WI38 (cell line): Measurements from ENCODE around the gene RPA3.

ENCODE experiments used
- H3K4me3 ChIP-seq: 2 replicates; pipeline ENCODE4 v1.5.1; 2011; ENCODE audit warnings: low read depth, mild to moderate bottlenecking, control low read depth, low read length
- CTCF ChIP-seq: IDR thresholded peaks from 2 replicates; pipeline ENCODE4 v1.5.1; 2012; ENCODE audit warnings: low read depth, mild to moderate bottlenecking, control low read depth, low read length

The RPA3 gene

GRCh38 chr7:7640221-7641128 is 77.9 kb downstream of the RPA3 start, which contains the start of gene UMAD1:
Gene UMAD1, plus strand, starts transcription at chr7:7640752. Its CDS starts 32,620 bp downstream, at chr7:7673372.
- TF ChIP-seq CTCF: no peak
- peak within 1 kb of the TSS; percentile 96 for H3K4me3 ChIP-seq

- H3K4me3 ChIP-seq: peak overlapping the region; percentile 96
- no peak for TF ChIP-seq CTCF
Measured at GRCh38 chr7:7639847-7640220, 78.6 kb downstream of the RPA3 start.

GRCh38 chr7:7639421-7639820 is 79.0 kb downstream of the RPA3 start:
- H3K4me3 ChIP-seq: peak overlapping the region; percentile 96
- TF ChIP-seq CTCF: no peak

- no peak overlapping the region for H3K4me3 ChIP-seq
- no peak for TF ChIP-seq CTCF
Measured at GRCh38 chr7:7630626-7631329, 87.6 kb downstream of the RPA3 start.

- no peak for TF ChIP-seq CTCF
- no peak overlapping the region for H3K4me3 ChIP-seq
Measured at GRCh38 chr7:7628476-7628875, 89.9 kb downstream of the RPA3 start.

- no peak overlapping the region for H3K4me3 ChIP-seq
- TF ChIP-seq CTCF: no peak
Measured at GRCh38 chr7:7620644-7621210, 97.7 kb downstream of the RPA3 start.
